Measurements from ENCODE around the gene SLC39A9. TPM values are rescaled to one million over a fixed set of nuclear protein-coding genes. Genes with fewer than 3 reads are reported as not detected.

Gene SLC39A9
- total and polyA plus RNA-seq, 10 of the 15 experiments (the other 5 are each of a cell fraction or from before 2014, with no cell fraction given), result 19.9 to 109 (median 46.9) TPM

- TF ChIP-seq ZBTB4 (CRISPR knock-in tag; IDR thresholded peaks at IDR 0.05) (no peak), MLLT1 (IDR thresholded peaks at IDR 0.05) (no peak), MYB (IDR thresholded peaks at IDR 0.05; ENCODE audit: borderline replicate concordance, low read depth, low read length) (no peak), MEF2A (IDR thresholded peaks at IDR 0.05; ENCODE audit: insufficient read depth, low read depth, low read length) (no peak), HDAC6 (IDR thresholded peaks at IDR 0.05; ENCODE audit: unreplicated experiment) (no peak), NFIC (IDR thresholded peaks at IDR 0.05; ENCODE audit: low read depth, low read length) (no peak), NRF1 (conservative IDR thresholded peaks at IDR 0.05; ENCODE audit: low read depth, low read length) (no peak), RCOR1 (conservative IDR thresholded peaks at IDR 0.05; ENCODE audit: low read depth, low read length) (no peak), KLF5 (IDR thresholded peaks at IDR 0.05; ENCODE audit: partially characterized antibody) (no peak), SMAD5 (IDR thresholded peaks at IDR 0.05; ENCODE audit: low read depth) (no peak), POU2F2 (IDR thresholded peaks at IDR 0.05; ENCODE audit: borderline replicate concordance, low read depth, low read length) (no peak), HCFC1 (IDR thresholded peaks at IDR 0.05; ENCODE audit: low read length) (no peak), LARP7 (IDR thresholded peaks at IDR 0.05) (no peak), CHD1 (IDR thresholded peaks at IDR 0.05; ENCODE audit: low read depth, low read length) (no peak), MTA2 (IDR thresholded peaks at IDR 0.05; ENCODE audit: low read depth) (0 out of 2 replicates have a peak, but pooled peaks have one; percentile 9), TCF3 (IDR thresholded peaks at IDR 0.05; ENCODE audit: borderline replicate concordance, insufficient read depth, low read depth, low read length) (no peak), IKZF2 (IDR thresholded peaks at IDR 0.05) (peak in 1 of 2 experiments; percentile 47; a peak in 3 of 4 replicates), PRDM15 (CRISPR knock-in tag; IDR thresholded peaks at IDR 0.05) (no peak), IKZF1 (conservative IDR thresholded peaks at IDR 0.05) (peak; percentile 26; the same call in 1 of the 2 replicates), PBX3 (IDR thresholded peaks at IDR 0.05; ENCODE audit: insufficient replicate concordance, low read depth, low read length) (no peak), SREBF1 (IDR thresholded peaks at IDR 0.05; ENCODE audit: low read length) (no peak), SMAD1 (IDR thresholded peaks at IDR 0.05; ENCODE audit: low read depth, partially characterized antibody) (no peak)
These were observed 42.7 kb upstream of the SLC39A9 start (continued) for GRCh38 chr14:69355607-69356281.
